ENCODE data around the gene CDHR5. TPM values are rescaled to one million over a fixed set of nuclear protein-coding genes. Genes with fewer than 3 reads are reported as not detected.

Gene CDHR5
- total RNA-seq, 4 donors from 2014 or later, result 0.26 to 0.55 (median 0.29) TPM; not detected in 1

GRCh38 chr11:609341-609811 lies 15.4 kb downstream of the CDHR5 start:
- Histone ChIP-seq H3K27ac (no peak overlapping the region), H3K4me1 (peaks cover 0 to 4% of the 10 kb centered on the region in 2 donors), H3K27me3 (no peaks in the 10 kb centered on the region), H3K4me3 (no peak overlapping the region), H3K36me3 (no peaks in the 10 kb centered on the region), H3K9me3 (no peaks in the 10 kb centered on the region)
- DNase-seq, result no peak
- TF ChIP-seq POLR2A (IDR thresholded peaks at IDR 0.05) (no peak), CTCF (IDR thresholded peaks at IDR 0.05) (no peak)
- intact Hi-C loops (cut with DNase I; ENCODE audit: low total_unique reads), result no loop called here

GRCh38 chr11:608791-609251 lies 15.9 kb downstream of the CDHR5 start:
- no peak overlapping the region for H3K27ac ChIP-seq
- no peaks in the 10 kb centered on the region for H3K9me3 ChIP-seq
- DNase-seq, result no peak
- H3K4me3 ChIP-seq, result no peak overlapping the region
- H3K36me3 ChIP-seq, result no peaks in the 10 kb centered on the region
- H3K4me1 ChIP-seq, result peaks cover 0 to 4% of the 10 kb centered on the region in 2 donors
- intact Hi-C loops (cut with DNase I; ENCODE audit: low total_unique reads), result no loop called here
- no peaks in the 10 kb centered on the region for H3K27me3 ChIP-seq
- no peak for TF ChIP-seq POLR2A (IDR thresholded peaks at IDR 0.05)
- TF ChIP-seq CTCF (IDR thresholded peaks at IDR 0.05), result no peak

- Histone ChIP-seq H3K9me3 (no peaks in the 10 kb centered on the region), H3K36me3 (no peaks in the 10 kb centered on the region), H3K4me1 (peaks cover 0 to 4% of the 10 kb centered on the region in 2 donors), H3K27me3 (no peaks in the 10 kb centered on the region), H3K27ac (no peak overlapping the region), H3K4me3 (no peak overlapping the region)
- TF ChIP-seq POLR2A (IDR thresholded peaks at IDR 0.05) (no peak), CTCF (IDR thresholded peaks at IDR 0.05) (no peak)
- intact Hi-C loops (cut with DNase I; ENCODE audit: low total_unique reads), result no loop called here
- DNase-seq, result no peak
These were observed 16.6 kb downstream of the CDHR5 start for GRCh38 chr11:607971-608659.

GRCh38 chr11:607020-607780 lies 17.6 kb downstream of the CDHR5 start:
- intact Hi-C loops (cut with DNase I; ENCODE audit: low total_unique reads), result no loop called here
- DNase-seq, result no peak
- no peaks in the 10 kb centered on the region for H3K36me3 ChIP-seq
- TF ChIP-seq POLR2A (IDR thresholded peaks at IDR 0.05) (no peak), CTCF (IDR thresholded peaks at IDR 0.05) (no peak)
- H3K27me3 ChIP-seq, result no peaks in the 10 kb centered on the region
- peaks cover 0 to 4% of the 10 kb centered on the region in 2 donors for H3K4me1 ChIP-seq
- no peak overlapping the region for H3K4me3 ChIP-seq
- no peaks in the 10 kb centered on the region for H3K9me3 ChIP-seq
- H3K27ac ChIP-seq, result peak overlapping the region; percentile 66 to 85

- peak overlapping the region; percentile 66 to 85 for H3K27ac ChIP-seq
- TF ChIP-seq POLR2A (IDR thresholded peaks at IDR 0.05), result no peak
- no peak for TF ChIP-seq CTCF (IDR thresholded peaks at IDR 0.05)
- peak; percentile 91 for DNase-seq
- no peaks in the 10 kb centered on the region for H3K36me3 ChIP-seq
- intact Hi-C loops (cut with DNase I; ENCODE audit: low total_unique reads), result no loop called here
- H3K27me3 ChIP-seq, result no peaks in the 10 kb centered on the region
- H3K4me1 ChIP-seq, result peaks cover 0 to 4% of the 10 kb centered on the region in 2 donors
- H3K4me3 ChIP-seq, result no peak overlapping the region
- no peaks in the 10 kb centered on the region for H3K9me3 ChIP-seq
These were observed 18.5 kb downstream of the CDHR5 start for GRCh38 chr11:606245-606644.
